OCI-LY1 (cell line): ENCODE results near the gene PFDN4.
"Not testable (repeated sequence)": the region's sequence is repeated elsewhere in the genome, so short reads cannot be mapped to it uniquely, and the experiment has no call there.

Source experiments
- EZH2 ChIP-seq: fragments of 200-600 bp; sonication (generic), shearing (Covaris generic); IDR thresholded peaks from 2 replicates; pipeline ENCODE4 v1.8.0; 2017; ENCODE audit warnings: borderline replicate concordance, mixed run types, mild to moderate bottlenecking, antibody characterized with exemption, low read length, moderate library complexity, mixed read lengths
- TF ChIP-seq, protein P1 (sequence below): fragments of 200-600 bp; sonication (generic), shearing (Covaris generic); IDR thresholded peaks from 2 replicates; pipeline ENCODE4 v1.5.1; 2017; ENCODE audit warnings: mild to moderate bottlenecking, antibody characterized with exemption, low read length, moderate library complexity, mixed read lengths

DNA sequence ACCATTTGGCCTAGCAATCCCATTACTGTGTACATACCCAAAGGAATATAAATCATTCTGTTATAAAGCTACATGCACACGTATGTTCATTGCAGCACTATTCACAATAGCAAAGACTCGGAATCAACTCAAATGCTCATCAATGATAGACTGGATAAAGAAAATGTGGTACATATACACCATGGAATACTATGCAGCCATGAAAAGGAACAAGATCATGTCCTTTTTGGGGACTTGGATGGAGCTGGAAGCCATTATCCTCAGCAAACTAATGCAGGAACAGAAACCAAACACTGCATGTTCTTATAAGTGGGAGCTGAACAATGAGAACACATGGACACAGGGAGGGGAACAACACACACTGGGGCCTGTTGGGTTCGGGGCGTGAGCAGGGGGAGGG lies 40.8 kb downstream of the PFDN4 start:
- TF ChIP-seq EZH2: not testable (repeated sequence)
- TF ChIP-seq, protein P1, sequence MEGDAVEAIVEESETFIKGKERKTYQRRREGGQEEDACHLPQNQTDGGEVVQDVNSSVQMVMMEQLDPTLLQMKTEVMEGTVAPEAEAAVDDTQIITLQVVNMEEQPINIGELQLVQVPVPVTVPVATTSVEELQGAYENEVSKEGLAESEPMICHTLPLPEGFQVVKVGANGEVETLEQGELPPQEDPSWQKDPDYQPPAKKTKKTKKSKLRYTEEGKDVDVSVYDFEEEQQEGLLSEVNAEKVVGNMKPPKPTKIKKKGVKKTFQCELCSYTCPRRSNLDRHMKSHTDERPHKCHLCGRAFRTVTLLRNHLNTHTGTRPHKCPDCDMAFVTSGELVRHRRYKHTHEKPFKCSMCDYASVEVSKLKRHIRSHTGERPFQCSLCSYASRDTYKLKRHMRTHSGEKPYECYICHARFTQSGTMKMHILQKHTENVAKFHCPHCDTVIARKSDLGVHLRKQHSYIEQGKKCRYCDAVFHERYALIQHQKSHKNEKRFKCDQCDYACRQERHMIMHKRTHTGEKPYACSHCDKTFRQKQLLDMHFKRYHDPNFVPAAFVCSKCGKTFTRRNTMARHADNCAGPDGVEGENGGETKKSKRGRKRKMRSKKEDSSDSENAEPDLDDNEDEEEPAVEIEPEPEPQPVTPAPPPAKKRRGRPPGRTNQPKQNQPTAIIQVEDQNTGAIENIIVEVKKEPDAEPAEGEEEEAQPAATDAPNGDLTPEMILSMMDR: not testable (repeated sequence)
